ENCODE data around the gene KRT31.
"Not testable (repeated sequence)": the region's sequence is repeated elsewhere in the genome, so short reads cannot be mapped to it uniquely, and the experiment has no call there.

The KRT31 gene

GRCh38 chr17:41383690-41384089, 13.7 kb downstream of the KRT31 start:
- DNase-seq = no peak

- DNase-seq = no peak
These were observed 15.0 kb downstream of the KRT31 start for GRCh38 chr17:41382394-41382793.

GRCh38 chr17:41381943-41382342, 15.5 kb downstream of the KRT31 start, which contains the start of gene KRT34:
TSS of gene KRT34 (minus strand) at chr17:41382306. CDS start at chr17:41382246, 60 bp downstream.
- not testable (repeated sequence) for DNase-seq

GRCh38 chr17:41380091-41380490, 17.3 kb downstream of the KRT31 start:
- not testable (repeated sequence) for DNase-seq

- no peak for DNase-seq
These were observed 19.9 kb downstream of the KRT31 start for GRCh38 chr17:41377546-41377945.

GRCh38 chr17:41369713-41370112, 27.7 kb downstream of the KRT31 start, which contains the start of gene KRT33B:
TSS of gene KRT33B (minus strand) at chr17:41369813. CDS start at chr17:41369750, 63 bp downstream.
- DNase-seq = no peak

- DNase-seq = no peak
These were observed 28.4 kb downstream of the KRT31 start for GRCh38 chr17:41369023-41369422.

GRCh38 chr17:41367426-41368075, 29.9 kb downstream of the KRT31 start:
- no peak for DNase-seq

- no peak for DNase-seq
These were observed 31.3 kb downstream of the KRT31 start for GRCh38 chr17:41366070-41366469.

GRCh38 chr17:41363881-41364280, 33.5 kb downstream of the KRT31 start:
- no peak for DNase-seq

GRCh38 chr17:41360296-41360995, 37.0 kb downstream of the KRT31 start:
- DNase-seq = no peak

- DNase-seq = no peak
These were observed 42.9 kb downstream of the KRT31 start for GRCh38 chr17:41354536-41354935.

GRCh38 chr17:41352597-41353366, 44.6 kb downstream of the KRT31 start:
- DNase-seq = no peak

- DNase-seq = no peak
These were observed 46.2 kb downstream of the KRT31 start for GRCh38 chr17:41351177-41351576.

GRCh38 chr17:41350381-41350878, 47.0 kb downstream of the KRT31 start, which contains the start of gene KRT33A:
TSS of gene KRT33A (minus strand) at chr17:41350828. CDS start at chr17:41350767, 61 bp downstream.
- DNase-seq = not testable (repeated sequence)

- no peak for DNase-seq
These were observed 49.3 kb downstream of the KRT31 start for GRCh38 chr17:41347869-41348760.

- DNase-seq = not testable (repeated sequence)
These were observed 51.0 kb downstream of the KRT31 start for GRCh38 chr17:41346421-41346820.

- no peak for DNase-seq
These were observed 51.4 kb downstream of the KRT31 start for GRCh38 chr17:41345992-41346391.

All from NCI-H748 treated with DMSO at 0.1 percent for 48 hours (cell line).